ENCODE data around the gene AQP6.

DNA sequence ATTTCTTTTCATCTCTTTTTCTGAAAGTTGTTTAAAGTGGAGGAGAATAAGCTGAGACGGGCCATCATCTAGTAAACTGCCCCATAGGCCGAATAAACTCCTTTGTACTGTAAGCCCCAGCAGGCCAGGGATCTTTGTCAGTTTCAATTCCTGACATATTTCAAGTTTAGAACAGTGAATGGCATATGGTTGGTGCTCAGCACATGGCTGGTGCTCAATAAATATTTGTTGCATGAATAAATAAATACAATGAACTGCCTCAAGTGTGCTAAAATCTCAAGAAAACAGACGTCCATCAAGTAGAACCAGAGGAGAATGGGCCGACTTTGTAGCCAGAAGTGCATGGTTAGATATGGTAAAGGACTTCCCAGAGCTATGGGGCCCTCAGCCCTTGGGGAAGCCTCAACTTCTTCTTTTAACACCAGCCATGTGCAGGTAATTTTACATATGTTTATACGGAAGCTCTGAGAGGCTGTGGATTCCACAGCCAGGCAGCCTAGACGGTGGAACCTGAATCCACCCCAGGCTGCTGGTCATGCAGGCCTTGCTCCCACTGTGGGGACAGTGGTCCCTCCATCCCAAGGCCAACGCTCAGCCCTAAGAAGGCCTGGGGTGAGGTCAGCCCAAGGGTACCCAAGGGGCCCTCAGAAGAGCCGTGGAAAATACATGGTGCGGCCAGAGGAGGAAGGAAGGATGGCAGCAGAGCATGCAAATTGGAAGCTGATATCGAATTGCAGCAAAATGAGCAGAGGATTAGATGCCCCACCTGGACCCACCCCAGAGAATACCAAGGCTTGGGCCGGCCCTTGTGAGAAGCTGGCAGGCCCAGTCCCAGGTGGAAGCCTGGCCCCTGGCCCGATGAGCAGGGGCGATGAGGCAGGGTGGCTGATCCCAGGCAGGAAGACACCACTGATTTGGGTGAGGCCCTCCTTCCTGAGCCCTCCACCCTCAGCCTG lies 30.9 kb upstream of the AQP6 start:
- TF ChIP-seq, protein P1, sequence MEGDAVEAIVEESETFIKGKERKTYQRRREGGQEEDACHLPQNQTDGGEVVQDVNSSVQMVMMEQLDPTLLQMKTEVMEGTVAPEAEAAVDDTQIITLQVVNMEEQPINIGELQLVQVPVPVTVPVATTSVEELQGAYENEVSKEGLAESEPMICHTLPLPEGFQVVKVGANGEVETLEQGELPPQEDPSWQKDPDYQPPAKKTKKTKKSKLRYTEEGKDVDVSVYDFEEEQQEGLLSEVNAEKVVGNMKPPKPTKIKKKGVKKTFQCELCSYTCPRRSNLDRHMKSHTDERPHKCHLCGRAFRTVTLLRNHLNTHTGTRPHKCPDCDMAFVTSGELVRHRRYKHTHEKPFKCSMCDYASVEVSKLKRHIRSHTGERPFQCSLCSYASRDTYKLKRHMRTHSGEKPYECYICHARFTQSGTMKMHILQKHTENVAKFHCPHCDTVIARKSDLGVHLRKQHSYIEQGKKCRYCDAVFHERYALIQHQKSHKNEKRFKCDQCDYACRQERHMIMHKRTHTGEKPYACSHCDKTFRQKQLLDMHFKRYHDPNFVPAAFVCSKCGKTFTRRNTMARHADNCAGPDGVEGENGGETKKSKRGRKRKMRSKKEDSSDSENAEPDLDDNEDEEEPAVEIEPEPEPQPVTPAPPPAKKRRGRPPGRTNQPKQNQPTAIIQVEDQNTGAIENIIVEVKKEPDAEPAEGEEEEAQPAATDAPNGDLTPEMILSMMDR (IDR thresholded peaks at IDR 0.05), result no peak
- no peak for TF ChIP-seq POLR2A (IDR thresholded peaks at IDR 0.05)
